GM12873 (cell line): Measurements from ENCODE around the gene CTNNBL1.

Experiments used
- TF ChIP-seq, protein P1 (sequence below): IDR thresholded peaks from 2 replicates; pipeline ENCODE4 v1.5.1; 2012; ENCODE audit warnings: low read depth, mild to moderate bottlenecking, moderate library complexity, low read length, control low read depth; ENCODE audit not compliant: insufficient read depth; ENCODE audit errors: missing control alignments

The CTNNBL1 gene

DNA sequence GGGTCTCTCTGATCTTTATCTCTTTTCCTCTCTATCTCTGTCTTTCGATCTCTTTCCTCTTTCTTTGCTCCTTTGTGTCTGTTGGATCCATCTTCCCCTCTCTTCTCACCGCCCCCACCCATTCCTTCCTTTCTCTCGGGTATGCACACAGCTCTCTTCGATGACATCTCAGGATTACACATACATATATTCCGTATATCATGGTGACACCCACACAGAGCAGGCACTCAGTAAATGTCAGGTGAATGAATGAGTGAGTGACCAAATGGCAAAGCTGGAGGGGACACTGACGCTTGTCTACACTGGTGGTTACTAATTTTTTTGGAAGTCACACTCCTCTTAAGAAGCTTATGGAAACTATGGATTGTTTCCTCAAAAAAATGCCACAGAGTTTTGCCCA lies 219.0 kb downstream of the CTNNBL1 start:
- TF ChIP-seq, protein P1, sequence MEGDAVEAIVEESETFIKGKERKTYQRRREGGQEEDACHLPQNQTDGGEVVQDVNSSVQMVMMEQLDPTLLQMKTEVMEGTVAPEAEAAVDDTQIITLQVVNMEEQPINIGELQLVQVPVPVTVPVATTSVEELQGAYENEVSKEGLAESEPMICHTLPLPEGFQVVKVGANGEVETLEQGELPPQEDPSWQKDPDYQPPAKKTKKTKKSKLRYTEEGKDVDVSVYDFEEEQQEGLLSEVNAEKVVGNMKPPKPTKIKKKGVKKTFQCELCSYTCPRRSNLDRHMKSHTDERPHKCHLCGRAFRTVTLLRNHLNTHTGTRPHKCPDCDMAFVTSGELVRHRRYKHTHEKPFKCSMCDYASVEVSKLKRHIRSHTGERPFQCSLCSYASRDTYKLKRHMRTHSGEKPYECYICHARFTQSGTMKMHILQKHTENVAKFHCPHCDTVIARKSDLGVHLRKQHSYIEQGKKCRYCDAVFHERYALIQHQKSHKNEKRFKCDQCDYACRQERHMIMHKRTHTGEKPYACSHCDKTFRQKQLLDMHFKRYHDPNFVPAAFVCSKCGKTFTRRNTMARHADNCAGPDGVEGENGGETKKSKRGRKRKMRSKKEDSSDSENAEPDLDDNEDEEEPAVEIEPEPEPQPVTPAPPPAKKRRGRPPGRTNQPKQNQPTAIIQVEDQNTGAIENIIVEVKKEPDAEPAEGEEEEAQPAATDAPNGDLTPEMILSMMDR: no peak

DNA sequence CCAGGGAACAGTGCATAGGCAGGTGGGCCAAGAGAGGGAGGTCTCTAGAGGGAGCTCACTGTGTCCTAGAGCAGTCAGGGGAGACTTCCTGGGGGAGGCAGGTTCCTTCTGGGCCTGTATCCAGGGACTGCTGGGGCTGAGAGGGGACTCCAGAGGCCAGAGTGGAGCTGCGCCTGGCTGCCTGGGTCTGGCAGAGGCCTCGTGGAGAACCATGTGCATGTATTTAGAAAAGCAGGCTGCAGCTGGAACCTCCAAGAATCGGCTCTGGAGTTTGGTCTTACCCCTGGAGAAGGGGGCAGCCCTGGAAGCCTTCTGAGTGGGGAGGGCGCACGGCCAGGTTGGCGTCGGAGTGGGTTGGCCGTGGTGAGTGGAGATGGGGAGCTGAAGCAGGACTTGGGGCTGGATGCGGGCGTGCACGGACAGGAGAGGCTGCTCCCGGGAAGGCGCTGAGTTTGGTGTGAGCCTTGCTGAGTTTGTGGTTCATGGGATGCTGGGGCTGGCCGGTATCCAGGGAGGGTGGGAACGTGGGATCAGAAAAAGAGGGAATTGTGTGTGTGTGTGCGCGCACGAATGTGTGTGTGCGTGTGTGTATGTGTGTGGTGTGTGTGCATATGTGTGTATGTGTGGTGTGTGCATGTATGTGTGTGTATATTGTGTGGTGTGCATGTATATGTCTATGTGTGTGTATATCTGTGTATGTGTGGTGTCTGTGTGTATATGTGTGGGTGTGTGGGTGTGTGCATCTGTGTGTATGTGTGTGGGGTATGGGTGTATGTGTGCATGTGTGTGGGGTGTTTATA lies 219.9 kb downstream of the CTNNBL1 start:
- TF ChIP-seq, protein P1: no peak

DNA sequence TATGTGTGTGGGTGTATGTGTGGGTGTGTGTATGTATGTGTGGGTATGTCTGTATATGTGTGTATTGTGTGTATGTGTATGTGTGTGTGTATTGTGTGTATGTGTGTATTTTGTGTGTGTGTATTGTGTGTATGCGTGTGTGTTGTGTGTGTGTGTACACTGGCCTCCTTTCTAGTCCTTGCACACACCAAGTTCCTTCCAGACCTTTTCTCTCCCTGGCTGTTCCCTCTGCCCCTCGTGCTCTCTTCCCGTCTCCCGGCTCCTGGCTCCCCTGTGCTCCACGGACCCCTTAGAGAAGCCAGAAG lies 220.5 kb downstream of the CTNNBL1 start:
- TF ChIP-seq, protein P1: no peak

DNA sequence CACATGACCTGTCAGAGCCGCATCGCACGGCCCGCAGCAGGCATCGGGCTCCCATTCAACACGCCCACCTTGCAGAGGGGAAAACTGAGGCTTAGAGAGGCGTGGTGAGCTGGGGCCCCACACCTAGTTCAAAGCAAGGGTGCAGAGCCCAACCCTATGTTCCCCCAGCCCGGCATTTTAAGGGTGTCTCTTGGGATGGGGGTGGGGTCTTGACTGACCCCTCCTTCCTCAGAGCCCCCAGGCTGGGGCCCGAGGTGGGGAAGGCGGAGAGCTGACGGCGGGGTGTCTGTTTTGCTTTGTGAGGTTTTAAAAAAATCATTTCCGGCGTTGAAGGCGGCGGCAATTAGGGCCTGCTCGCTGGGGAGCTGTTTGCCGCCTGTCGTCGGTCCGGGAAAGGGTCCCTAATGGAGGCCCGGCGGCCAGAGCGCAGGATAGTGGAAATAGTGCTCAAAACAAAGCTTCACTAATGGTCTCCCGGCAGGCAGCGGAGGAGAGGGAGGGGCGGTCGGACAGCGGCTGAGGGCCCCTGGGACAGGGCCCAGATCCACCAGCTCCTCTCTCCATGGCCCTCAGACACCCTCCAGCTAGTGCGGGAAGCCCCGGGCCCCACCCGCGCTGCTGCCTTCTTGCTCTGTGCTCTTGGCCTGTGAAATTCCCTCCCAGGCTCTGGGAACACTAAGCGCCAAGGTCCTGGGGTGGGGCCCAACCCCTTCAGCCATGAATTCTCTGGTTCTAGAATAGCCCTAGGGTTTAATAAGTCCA lies 221.0 kb downstream of the CTNNBL1 start:
- TF ChIP-seq, protein P1: no peak

DNA sequence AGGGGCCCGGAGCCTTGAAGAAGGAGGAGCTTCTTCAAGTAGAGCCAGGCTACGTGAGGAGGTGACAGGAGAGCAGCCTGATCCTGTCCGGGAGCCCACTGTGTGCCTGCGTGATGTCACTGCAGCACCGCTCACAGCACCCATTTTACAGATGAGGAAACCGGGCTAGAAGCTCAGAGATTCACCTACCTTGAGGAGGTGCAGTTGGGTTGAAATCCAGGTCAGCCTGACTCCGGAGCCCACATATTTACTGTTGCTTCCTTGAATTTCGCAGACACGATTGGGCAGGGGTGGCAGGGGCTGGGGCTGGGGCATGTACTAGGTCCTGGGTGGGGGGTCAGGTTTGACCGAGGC lies 221.6 kb downstream of the CTNNBL1 start:
- TF ChIP-seq, protein P1: no peak

DNA sequence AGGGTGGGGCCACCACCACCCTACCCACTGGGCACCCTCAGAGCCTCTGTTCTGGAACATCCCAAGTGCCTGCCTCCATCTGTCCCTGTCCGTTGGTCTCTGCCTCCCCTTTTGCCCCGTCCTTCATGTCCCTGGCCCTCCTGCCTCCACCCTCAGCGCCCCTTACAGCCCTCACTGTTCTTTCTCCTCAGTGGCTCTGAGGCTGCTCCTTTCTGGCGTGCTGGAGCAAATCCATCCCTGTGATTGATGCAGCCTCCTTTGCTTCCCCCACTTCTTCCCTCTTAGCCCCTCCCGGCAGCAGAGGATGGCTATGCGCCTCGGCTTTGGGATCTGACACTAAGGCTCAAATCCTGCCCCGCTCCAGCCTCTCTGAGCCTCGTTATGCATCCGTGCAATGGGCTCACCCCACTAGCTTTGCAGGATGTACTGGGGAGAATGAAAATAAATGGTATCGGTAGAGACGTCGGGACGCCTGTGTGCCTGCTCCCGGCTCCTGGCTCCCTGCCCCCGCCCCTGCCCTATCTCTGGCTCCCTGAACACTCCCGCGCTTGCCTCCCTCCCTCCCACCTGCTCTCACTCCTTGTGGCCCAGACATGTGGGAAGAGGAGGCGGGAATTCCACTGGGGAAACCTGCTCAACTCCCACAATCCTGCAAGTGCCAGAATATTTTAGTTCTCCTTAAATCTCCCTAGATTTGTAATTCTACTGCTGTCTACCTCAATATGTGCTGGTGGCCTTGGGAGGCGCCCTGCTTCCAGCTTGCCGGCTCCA lies 222.2 kb downstream of the CTNNBL1 start:
- TF ChIP-seq, protein P1: no peak

DNA sequence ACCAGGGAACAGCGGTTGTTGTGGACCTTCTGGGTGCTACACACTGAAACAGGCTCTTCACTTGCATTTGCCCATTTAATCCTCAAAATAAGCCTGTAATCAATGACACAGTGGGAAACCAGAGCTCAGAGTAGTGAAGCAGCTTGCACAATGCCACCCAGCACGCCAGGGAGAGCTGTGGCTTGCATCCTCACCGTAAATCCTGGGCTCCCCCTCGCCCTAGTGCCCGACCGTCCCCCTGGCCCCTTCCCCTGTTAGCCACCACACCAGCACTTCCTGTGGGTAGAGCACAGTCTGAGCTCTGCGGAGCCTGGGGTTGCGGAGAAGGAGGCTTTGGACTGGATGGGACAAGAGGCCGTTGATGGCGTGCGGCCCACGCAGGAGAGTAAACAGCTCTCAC lies 223.6 kb downstream of the CTNNBL1 start:
- TF ChIP-seq, protein P1: no peak
